ENCODE data around the gene ZNF93. TPM values are rescaled to one million over a fixed set of nuclear protein-coding genes. Genes with fewer than 3 reads are reported as not detected.
"Not testable (repeated sequence)": the region's sequence is repeated elsewhere in the genome, so short reads cannot be mapped to it uniquely, and the experiment has no call there.

The ZNF93 gene
- total and polyA plus RNA-seq, 2 of the 8 experiments (the other 6 are each of a cell fraction or from before 2014, with no cell fraction given): 40.8 to 61.8 TPM

DNA sequence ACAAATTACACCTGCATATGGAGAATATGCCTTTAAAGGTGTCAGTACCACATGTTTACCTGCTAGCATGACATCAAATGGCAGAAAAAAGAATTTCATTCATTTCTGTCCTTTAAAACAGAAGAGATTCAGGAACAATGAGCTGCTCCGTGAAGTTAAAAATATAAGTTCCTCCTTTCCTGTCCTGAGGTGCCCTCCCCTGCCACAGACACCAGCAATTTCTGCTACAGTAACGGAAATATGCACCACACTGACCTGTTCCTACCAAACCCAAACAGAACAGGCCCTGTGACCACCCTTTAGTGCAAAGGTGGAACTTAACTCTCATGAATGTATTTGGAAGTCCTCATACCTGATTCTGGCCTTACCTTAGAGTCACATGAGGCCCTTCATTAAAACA, 49.0 kb upstream of the ZNF93 start:
- DNase-seq (ENCODE audit: low read depth in 1 of 2, low spot score in 2 of 2): not testable (repeated sequence)

More for the DNA sequence above, 49.0 kb upstream of the ZNF93 start:
- H2BK12ac ChIP-seq (ENCODE audit: low read depth, low read length); H3K4ac ChIP-seq (replicated peaks; ENCODE audit: insufficient read length, low read depth, low read length); FAIRE-seq; H3K14ac ChIP-seq (ENCODE audit: insufficient read length); H2BK20ac ChIP-seq (ENCODE audit: low read length); H3K4me2 ChIP-seq (ENCODE audit: insufficient read depth in 1 of 2, low read depth in 2 of 2, low read length in 2 of 2); H2BK15ac ChIP-seq (ENCODE audit: low read length); H3K36me3 ChIP-seq (ENCODE audit: control insufficient read depth in 2 of 4, insufficient read depth in 4 of 4, low read length in 3 of 4); H3K23ac ChIP-seq (ENCODE audit: insufficient read length); H4K20me1 ChIP-seq (replicated peaks in 1 of 2; ENCODE audit: control insufficient read depth in 1 of 2, insufficient read depth in 2 of 2, low read length in 2 of 2); H4K91ac ChIP-seq (replicated peaks; ENCODE audit: insufficient read length, low read length); H2AK5ac ChIP-seq (ENCODE audit: low read depth, low read length); H3K9me3 ChIP-seq (ENCODE audit: insufficient read depth in 2 of 2, low read depth in 1 of 2, low read length in 1 of 2); H3K9ac ChIP-seq (replicated peaks in 1 of 4; ENCODE audit: extremely low read depth in 1 of 4, low read depth in 3 of 4, low read length in 3 of 4); H4K5ac ChIP-seq (ENCODE audit: insufficient read length, low read depth, low read length); H3K27ac ChIP-seq (ENCODE audit: low read depth, low read length); H3K27me3 ChIP-seq (replicated peaks in 1 of 4; ENCODE audit: control insufficient read depth in 3 of 4, extremely low read depth in 1 of 4, insufficient read depth in 3 of 4, low read length in 3 of 4); H3K56ac ChIP-seq (replicated peaks; ENCODE audit: insufficient read length, low read depth, low read length); H2AFZ ChIP-seq (ENCODE audit: low read length); H2BK5ac ChIP-seq (ENCODE audit: low read depth, low read length); H3K79me1 ChIP-seq (ENCODE audit: low read depth, low read length); H3K18ac ChIP-seq (ENCODE audit: extremely low read depth, low read length); H4K8ac ChIP-seq (ENCODE audit: extremely low read depth, insufficient read depth, low read length); H3K23me2 ChIP-seq (ENCODE audit: low read depth, low read length); H3K4me3 ChIP-seq (ENCODE audit: extremely low read depth in 1 of 4, insufficient read depth in 2 of 4, low read depth in 3 of 4, low read length in 4 of 4); H2BK120ac ChIP-seq (replicated peaks; ENCODE audit: low read depth, low read length); H3K4me1 ChIP-seq (replicated peaks in 1 of 4; ENCODE audit: control insufficient read depth in 3 of 4, insufficient read depth in 4 of 4, low read length in 3 of 4): not testable (repeated sequence)
- peaks cover 0 to 11% of the 10 kb centered on the region in 2 experiments; a peak in 2 of 4 replicates for H3K79me2 ChIP-seq (ENCODE audit: control insufficient read depth in 1 of 2, insufficient read depth in 2 of 2, low read length in 2 of 2)
- ChIA-PET CTCF (ENCODE audit: partially characterized antibody) (interaction anchor here (0.9 to 1.1 kb wide), 2 partner anchors 10 to 33 kb away, joined by 4 read pairs; no protein-coding TSS in a partner anchor), POLR2A (ENCODE audit: partially characterized antibody) (interaction anchor here (2.5 to 8.5 kb wide), 3 partner anchors 9 to 51 kb away, joined by 15 to 77 read pairs (median 40); partner anchors contain the start of genes ZNF253 and ZNF93)
- WGBS, 2 experiments (ENCODE audit: extremely low coverage in 1 of 2, insufficient coverage in 1 of 2, insufficient read length in 1 of 2, insufficient replicate concordance in 2 of 2, low coverage in 1 of 2, low lambda C conversion rate in 2 of 2, missing lambda C conversion rate in 1 of 2): 93% methylated on average over 2 of the region's 2 CpGs; no CpG with 5 or more reads in 1 of the 2 experiments

Data from H1 (cell line).